Left ventricle myocardium inferior (tissue), 1 donor: ENCODE measurements around the gene PARL. TPM values are rescaled to one million over a fixed set of nuclear protein-coding genes. Genes with fewer than 3 reads are reported as not detected.

Source experiments
- DNase-seq: peaks from one replicate; pipeline ENCODE4 v3.0.0-alpha.2; 2020
- H3K27ac ChIP-seq: fragments of 200-600 bp; replicated peaks from 2 replicates; pipeline ENCODE4 v1.8.0; 2021
- H3K27me3 ChIP-seq: fragments of 200-600 bp; 2 replicates; pipeline ENCODE4 v1.8.0; 2021; ENCODE audit warnings: low read depth
- H3K36me3 ChIP-seq: fragments of 200-600 bp; 2 replicates; pipeline ENCODE4 v1.8.0; 2021
- H3K4me1 ChIP-seq: fragments of 200-600 bp; 2 replicates; pipeline ENCODE4 v1.8.0; 2021
- H3K4me3 ChIP-seq: fragments of 200-600 bp; 2 replicates; pipeline ENCODE4 v1.8.0; 2021; ENCODE audit warnings: mild to moderate bottlenecking, moderate library complexity
- H3K9me3 ChIP-seq: fragments of 200-600 bp; replicated peaks from 2 replicates; pipeline ENCODE4 v1.8.0; 2021
- CTCF ChIP-seq: fragments of 200-600 bp; IDR thresholded peaks from 2 replicates; pipeline ENCODE4 v1.8.0; 2021; ENCODE audit warnings: antibody characterized with exemption, mild to moderate bottlenecking, borderline replicate concordance
- intact Hi-C: fragments of 100-400 bp; cut with micrococcal nuclease; formaldehyde crosslinking; loops from one replicate; pipeline ENCODE4 v1.11.0; 2022
- total RNA-seq: library from RNA; stranded (reverse); fragmentation: NEBNext Ultra II Directional; extraction: Animal tissue kit (Norgen Biotek cat#: 25700); gene quantifications from one replicate; pipeline ENCODE4 v1.2.1, GENCODE V29; 2021
- donor health status: DM: no; HTN: yes; CAD: no; lungs with severe emphysema.

The PARL gene
- total RNA-seq, 1 donor from 2014 or later: 52.8 TPM

GRCh38 chr3:183827809-183828537, 56.7 kb downstream of the PARL start:
- Histone ChIP-seq H3K27me3 (no peaks in the 10 kb centered on the region), H3K27ac (no peak overlapping the region), H3K4me3 (no peak overlapping the region), H3K36me3 (peaks cover 40% of the 10 kb centered on the region), H3K9me3 (no peaks in the 10 kb centered on the region), H3K4me1 (peaks cover 33% of the 10 kb centered on the region)
- intact Hi-C loops: no loop called here
- DNase-seq: no peak
- no peak for TF ChIP-seq CTCF

- Histone ChIP-seq H3K4me3 (no peak overlapping the region), H3K36me3 (peaks cover 29% of the 10 kb centered on the region), H3K27ac (peak overlapping the region; percentile 20), H3K4me1 (peaks cover 33% of the 10 kb centered on the region), H3K27me3 (no peaks in the 10 kb centered on the region), H3K9me3 (no peaks in the 10 kb centered on the region)
- intact Hi-C loops: no loop called here
- no peak for TF ChIP-seq CTCF
- DNase-seq: peak; percentile 48
Observed at GRCh38 chr3:183826448-183827250, 58.0 kb downstream of the PARL start.

- intact Hi-C loops: no loop called here
- peak; percentile 27 for DNase-seq
Observed at GRCh38 chr3:183825456-183826161, 59.1 kb downstream of the PARL start, which contains the start of gene MAP6D1. TSS of gene MAP6D1 (minus strand) at chr3:183825577. CDS start at chr3:183825547, 30 bp downstream.

GRCh38 chr3:183824761-183825455, 59.8 kb downstream of the PARL start:
- DNase-seq: no peak
- Histone ChIP-seq H3K36me3 (peaks cover 12% of the 10 kb centered on the region), H3K9me3 (no peaks in the 10 kb centered on the region), H3K4me3 (peak overlapping the region; percentile 77), H3K27me3 (no peaks in the 10 kb centered on the region), H3K4me1 (peaks cover 33% of the 10 kb centered on the region), H3K27ac (peak overlapping the region; percentile 38)
- intact Hi-C loops: no loop called here
- TF ChIP-seq CTCF: no peak

More at GRCh38 chr3:183825456-183826161, 59.1 kb downstream of the PARL start, which contains the start of gene MAP6D1:
- H3K27me3 ChIP-seq: no peaks in the 10 kb centered on the region
- peaks cover 19% of the 10 kb centered on the region for H3K36me3 ChIP-seq
- peaks cover 33% of the 10 kb centered on the region for H3K4me1 ChIP-seq
- peak within 1 kb of the TSS; percentile 38 for H3K27ac ChIP-seq
- H3K4me3 ChIP-seq: peak within 1 kb of the TSS; percentile 77
- peak; percentile 34 for TF ChIP-seq CTCF
- no peaks in the 10 kb centered on the region for H3K9me3 ChIP-seq

- intact Hi-C loops: no loop called here
- no peak overlapping the region for H3K4me3 ChIP-seq
- H3K27ac ChIP-seq: no peak overlapping the region
Observed at GRCh38 chr3:183823963-183824362, 60.7 kb downstream of the PARL start.

More at GRCh38 chr3:183823963-183824362, 60.7 kb downstream of the PARL start:
- H3K27me3 ChIP-seq: no peaks in the 10 kb centered on the region
- no peaks in the 10 kb centered on the region for H3K9me3 ChIP-seq
- H3K36me3 ChIP-seq: peaks cover 13% of the 10 kb centered on the region
- no peak for DNase-seq
- no peak for TF ChIP-seq CTCF
- peaks cover 33% of the 10 kb centered on the region for H3K4me1 ChIP-seq
